MG63 (cell line): ENCODE data around the gene TPRG1L. TPM values are rescaled to one million over a fixed set of nuclear protein-coding genes. Genes with fewer than 3 reads are reported as not detected.

Experiments
- DNase-seq: peaks from one replicate; pipeline ENCODE4 v3.0.0-alpha.2; 2020
- H3K27me3 ChIP-seq: fragments of 250-450 bp; sonication (Bioruptor Pico); 2 replicates; pipeline ENCODE4 v1.5.1; 2020; ENCODE audit warnings: mild to moderate bottlenecking, moderate library complexity
- H3K36me3 ChIP-seq: fragments of 250-450 bp; sonication (Bioruptor Pico); 2 replicates; pipeline ENCODE4 v1.5.1; 2020; ENCODE audit warnings: mild to moderate bottlenecking, moderate library complexity
- H3K4me3 ChIP-seq: fragments of 250-450 bp; sonication (Bioruptor Pico); 2 replicates; pipeline ENCODE4 v1.5.1; 2020; ENCODE audit warnings: mild to moderate bottlenecking, moderate library complexity
- H3K9me3 ChIP-seq: fragments of 250-450 bp; sonication (Bioruptor Pico); 2 replicates; pipeline ENCODE4 v1.5.1; 2020; ENCODE audit warnings: mild to moderate bottlenecking, moderate library complexity
- total RNA-seq: library from RNA; depleted of rRNA; stranded (reverse); fragments of >200 nt; shearing (Covaris generic); gene quantifications from 2 replicates; pipeline ENCODE4 v1.2.3, GENCODE V29; 2014; ENCODE audit warnings: low replicate concordance

Gene TPRG1L
- total RNA-seq, 1 experiment from 2014 or later: 34.5 TPM

DNA sequence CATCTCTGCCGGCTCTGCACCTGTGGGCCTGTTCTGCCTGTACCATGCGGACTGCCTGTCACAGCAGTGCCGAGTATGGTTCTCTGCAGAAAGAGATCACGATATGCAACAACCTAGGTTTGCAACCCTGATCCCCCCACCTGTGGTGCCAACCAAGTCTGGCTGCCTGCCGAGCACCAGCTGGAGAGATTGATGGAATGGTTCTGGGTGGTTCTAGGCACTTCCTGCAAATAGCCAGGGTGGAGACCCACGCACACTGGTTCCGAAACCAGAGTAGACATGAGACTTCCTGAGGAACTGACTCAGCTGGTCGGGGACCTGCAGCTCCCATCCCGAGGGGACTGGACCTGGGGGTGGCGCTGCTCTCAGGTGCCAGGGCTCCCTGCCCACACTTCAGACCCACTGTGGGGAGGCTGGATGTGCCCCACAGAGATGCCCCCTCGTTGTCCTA, 5.4 kb downstream of the TPRG1L start:
- no peaks in the 10 kb centered on the region for H3K9me3 ChIP-seq
- peaks cover 9% of the 10 kb centered on the region for H3K36me3 ChIP-seq
- no peak overlapping the region for H3K4me3 ChIP-seq
- DNase-seq: no peak
- no peaks in the 10 kb centered on the region for H3K27me3 ChIP-seq

DNA sequence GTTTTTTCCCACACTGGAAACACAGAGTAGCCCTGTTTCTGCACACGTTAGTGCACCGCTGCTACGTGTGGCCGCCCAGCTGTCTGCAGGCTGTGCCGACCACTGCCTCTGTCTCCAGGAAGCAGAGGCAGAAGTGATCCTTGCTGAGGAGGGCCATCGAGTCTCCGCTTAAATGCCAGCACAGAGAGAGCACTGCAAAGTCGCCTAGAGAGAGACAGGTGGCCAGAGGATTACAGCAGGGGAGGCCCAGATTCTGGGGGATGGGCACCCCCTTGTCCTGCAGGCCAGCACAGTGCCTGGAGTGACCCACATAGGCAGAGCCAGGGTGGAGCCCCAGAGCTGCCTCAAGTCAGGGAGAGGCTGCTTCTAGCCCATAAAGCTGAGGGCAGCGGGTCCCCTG, 6.1 kb downstream of the TPRG1L start:
- Histone ChIP-seq H3K4me3 (no peak overlapping the region), H3K9me3 (no peaks in the 10 kb centered on the region), H3K36me3 (peaks cover 9% of the 10 kb centered on the region), H3K27me3 (no peaks in the 10 kb centered on the region)
- DNase-seq: no peak

DNA sequence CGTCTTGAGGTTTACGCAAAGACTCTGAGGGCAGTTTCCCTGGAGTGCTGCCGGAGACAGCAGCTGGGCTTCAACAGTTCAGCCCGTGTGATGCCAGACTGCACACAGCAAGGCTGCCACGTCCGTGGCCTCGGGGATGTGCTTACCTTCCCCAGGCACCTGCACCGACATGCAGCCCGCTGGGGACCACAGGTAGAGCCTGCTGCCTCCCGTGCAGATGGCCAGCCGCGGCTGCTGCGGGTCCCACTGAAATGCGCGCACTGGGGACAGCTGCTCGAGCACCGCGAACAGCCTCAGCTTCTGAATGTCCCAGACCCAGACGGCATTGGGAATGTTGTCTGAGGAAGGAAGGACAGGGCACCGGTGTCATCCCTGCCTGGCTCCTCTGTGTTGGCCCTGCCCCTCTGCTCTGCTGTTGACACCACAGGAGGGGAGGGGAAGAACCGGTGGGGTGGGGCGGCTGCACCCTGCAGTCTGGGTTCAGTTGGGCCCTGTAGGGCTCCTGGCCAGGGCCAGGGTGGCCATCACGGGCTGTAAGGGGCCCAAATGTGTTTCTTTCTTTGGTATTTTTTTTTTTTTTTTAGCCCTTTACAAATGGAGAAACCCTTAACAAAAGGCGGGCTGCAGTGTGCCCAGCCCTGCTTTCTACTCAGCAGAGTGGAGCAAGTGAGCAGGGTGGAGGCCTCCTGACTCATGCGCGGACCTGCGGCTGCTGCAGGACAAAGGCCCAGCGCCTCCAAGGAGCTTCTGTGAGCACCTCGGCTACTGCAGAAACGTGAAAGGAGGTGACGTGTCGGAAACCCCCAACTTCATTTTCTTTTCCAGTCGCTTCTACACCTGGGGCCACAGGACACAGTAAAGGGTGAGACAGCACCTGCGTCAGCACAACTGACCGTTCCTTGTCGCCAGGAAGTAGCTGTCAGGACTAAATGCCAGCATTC, 6.8 kb downstream of the TPRG1L start:
- no peaks in the 10 kb centered on the region for H3K9me3 ChIP-seq
- H3K4me3 ChIP-seq: no peak overlapping the region
- H3K36me3 ChIP-seq: peaks cover 9% of the 10 kb centered on the region
- DNase-seq: no peak
- H3K27me3 ChIP-seq: no peaks in the 10 kb centered on the region

DNA sequence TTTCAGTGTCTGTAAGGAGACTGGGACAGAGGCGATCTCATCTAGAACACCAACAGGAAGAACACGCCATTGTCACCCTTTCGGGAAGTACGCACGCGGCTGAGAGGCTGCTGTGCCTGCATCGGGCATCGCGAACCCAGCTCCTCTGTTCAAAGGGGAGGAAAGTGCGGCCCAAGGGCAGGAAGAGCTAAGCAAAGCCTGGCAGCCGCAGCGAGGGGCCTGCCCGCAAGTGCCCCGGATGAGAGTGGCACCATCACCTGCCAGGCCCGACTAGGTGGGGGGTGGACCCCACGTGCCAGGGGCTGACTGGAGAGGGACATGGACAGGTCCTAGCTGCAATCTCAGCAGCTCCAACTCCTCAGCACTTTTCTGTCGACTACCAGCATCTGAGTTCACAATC, 7.5 kb downstream of the TPRG1L start:
- H3K4me3 ChIP-seq: no peak overlapping the region
- no peaks in the 10 kb centered on the region for H3K27me3 ChIP-seq
- DNase-seq: no peak
- H3K9me3 ChIP-seq: no peaks in the 10 kb centered on the region
- peaks cover 5% of the 10 kb centered on the region for H3K36me3 ChIP-seq

DNA sequence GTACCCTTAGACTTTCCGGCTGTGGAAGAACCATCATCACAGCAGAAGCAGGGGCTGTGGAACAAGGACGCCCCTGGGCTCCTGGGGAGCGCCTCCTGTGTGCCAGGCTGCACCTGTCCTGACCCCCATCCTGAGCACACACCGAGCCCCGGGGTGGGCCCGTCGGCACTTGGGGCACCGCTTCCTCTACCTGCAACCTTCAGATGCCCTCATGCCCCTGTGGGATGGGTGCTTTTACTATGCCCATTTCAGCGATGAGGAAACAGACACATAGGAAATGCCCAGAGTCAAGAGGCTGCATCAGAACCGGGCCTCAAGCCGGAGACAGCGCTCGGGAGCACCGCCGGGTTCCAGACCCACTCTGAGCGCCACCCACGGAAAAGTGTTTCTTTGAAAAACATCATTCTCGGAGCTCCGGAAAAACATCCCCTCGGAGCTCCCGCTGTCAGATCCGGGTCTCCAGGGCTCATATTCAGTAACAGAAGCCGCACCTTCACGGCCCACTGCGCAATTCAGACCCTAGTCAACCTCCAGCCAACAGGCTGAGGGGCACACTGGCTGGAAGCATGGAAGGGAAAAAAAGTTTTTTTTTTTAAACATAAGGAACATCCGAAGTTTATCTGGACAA, 8.0 kb downstream of the TPRG1L start:
- DNase-seq: no peak
- Histone ChIP-seq H3K36me3 (peaks cover under 1% of the 10 kb centered on the region), H3K4me3 (no peak overlapping the region)

DNA sequence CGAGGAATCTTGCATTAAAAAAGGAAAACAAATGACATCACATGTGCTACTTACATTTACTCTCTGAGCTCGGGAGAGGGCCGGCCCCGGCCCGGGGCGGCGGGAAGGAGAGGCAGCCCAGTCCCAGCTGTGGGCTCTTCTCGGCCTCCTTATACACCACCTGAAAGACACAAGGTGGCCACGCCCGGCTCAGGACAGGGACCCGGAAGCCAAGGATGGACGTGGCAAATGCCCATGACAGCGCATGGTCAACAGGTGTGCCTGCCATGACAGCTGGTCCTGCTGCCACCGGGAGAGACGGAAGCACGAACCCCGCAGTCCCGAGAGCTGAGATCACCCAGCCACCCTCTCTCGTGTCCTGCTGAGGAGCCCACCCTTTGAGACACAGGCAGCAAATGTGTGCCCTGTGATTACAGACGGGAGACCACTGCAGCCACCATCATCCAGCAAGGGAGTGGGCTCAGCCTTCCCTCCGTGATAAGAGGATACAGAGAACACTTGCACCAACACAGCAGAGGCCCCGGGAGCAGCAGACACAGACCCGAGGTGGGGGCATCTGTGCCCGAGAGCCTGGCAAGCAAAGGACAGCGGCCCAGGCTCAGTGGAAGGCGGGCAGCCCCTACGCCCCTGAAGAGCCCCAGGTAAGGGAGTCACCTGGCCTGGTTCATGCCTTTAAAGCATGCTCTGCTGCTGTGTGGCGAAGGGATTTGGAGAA, 8.7 kb downstream of the TPRG1L start:
- H3K36me3 ChIP-seq: peaks cover 7% of the 10 kb centered on the region
- H3K9me3 ChIP-seq: no peaks in the 10 kb centered on the region
- H3K27me3 ChIP-seq: no peaks in the 10 kb centered on the region
- DNase-seq: no peak
- no peak overlapping the region for H3K4me3 ChIP-seq

More for the DNA sequence above, 8.0 kb downstream of the TPRG1L start:
- Histone ChIP-seq H3K27me3 (no peaks in the 10 kb centered on the region), H3K9me3 (no peaks in the 10 kb centered on the region)

DNA sequence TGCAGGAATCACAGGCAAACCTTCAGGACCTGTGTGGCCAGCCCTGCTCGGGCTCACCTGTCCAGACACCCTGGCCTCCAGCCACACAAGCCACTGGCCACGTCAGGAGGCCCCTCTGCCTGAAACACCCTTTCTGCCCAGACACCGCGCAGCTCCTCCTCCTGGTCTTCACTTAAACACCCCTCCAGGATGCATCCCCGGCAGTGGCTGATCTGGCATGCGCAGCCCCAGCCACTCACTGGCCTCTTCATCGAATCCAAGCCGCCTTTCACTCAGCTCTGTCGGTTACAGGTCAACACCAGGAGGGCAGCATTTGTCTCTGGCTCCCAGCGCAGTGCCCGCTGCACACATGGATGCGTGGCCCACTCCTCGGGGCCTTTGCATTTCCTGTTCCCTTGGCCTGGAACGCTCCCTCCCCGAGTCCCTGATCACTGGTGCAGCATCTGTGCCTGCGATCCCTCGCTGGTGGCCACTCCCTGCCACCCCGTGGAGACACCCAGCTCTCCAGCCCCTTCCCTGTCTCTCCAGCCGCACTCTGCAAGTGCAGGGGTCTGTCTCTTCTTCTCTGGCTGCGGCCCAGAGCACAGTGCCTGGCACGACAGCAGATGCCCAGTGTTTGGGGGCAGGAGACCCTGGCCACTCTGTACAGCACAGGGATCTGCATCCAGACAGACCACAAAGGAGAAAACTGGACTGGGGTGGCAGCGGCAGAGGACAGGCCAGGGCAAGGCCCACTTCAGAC, 9.4 kb downstream of the TPRG1L start:
- no peaks in the 10 kb centered on the region for H3K27me3 ChIP-seq
- H3K4me3 ChIP-seq: no peak overlapping the region
- no peaks in the 10 kb centered on the region for H3K9me3 ChIP-seq
- peaks cover 9% of the 10 kb centered on the region for H3K36me3 ChIP-seq
- DNase-seq: no peak

DNA sequence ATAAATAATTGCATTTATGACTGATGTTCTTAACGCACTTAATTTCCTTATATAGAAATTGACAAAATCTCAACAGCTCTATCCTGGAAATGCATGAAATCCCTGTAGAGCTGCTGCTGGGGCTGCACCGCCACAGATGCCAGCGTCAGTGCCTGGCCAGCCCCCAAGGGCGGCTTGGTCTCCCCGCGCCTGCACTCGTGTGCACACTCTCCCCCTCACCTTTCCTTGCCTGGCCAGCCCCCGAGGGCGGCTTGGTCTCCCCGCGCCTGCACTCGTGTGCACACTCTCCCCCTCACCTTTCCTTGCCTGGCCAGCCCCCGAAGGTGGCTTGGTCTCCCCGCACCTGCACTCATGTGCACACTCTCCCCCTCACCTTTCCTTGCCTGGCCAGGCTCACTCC, 11.3 kb downstream of the TPRG1L start:
- Histone ChIP-seq H3K36me3 (peaks cover 9% of the 10 kb centered on the region), H3K9me3 (no peaks in the 10 kb centered on the region)
- DNase-seq: no peak

DNA sequence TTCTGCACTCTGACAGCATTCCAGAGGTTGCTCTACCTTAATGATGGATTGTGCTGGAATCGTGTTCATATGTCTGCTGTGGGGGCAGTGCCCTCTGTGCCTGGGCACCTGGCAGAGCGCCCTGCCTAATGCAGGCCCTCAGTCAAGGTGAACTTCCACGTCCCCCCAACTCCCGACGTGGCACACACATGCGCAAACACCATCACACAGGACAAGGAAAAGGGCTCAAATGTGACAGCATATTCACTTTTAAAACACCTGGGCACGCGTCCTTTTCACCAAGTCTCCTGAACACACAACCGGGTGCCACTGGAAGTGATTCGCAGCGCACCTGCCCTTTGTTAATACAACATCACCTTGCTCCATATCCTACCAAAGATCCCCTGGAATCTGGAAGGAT, 11.7 kb downstream of the TPRG1L start:
- peaks cover 9% of the 10 kb centered on the region for H3K36me3 ChIP-seq
- H3K4me3 ChIP-seq: no peak overlapping the region
- H3K27me3 ChIP-seq: no peaks in the 10 kb centered on the region
- H3K9me3 ChIP-seq: no peaks in the 10 kb centered on the region
- DNase-seq: no peak

More for the DNA sequence above, 11.3 kb downstream of the TPRG1L start:
- no peaks in the 10 kb centered on the region for H3K27me3 ChIP-seq
- no peak overlapping the region for H3K4me3 ChIP-seq

DNA sequence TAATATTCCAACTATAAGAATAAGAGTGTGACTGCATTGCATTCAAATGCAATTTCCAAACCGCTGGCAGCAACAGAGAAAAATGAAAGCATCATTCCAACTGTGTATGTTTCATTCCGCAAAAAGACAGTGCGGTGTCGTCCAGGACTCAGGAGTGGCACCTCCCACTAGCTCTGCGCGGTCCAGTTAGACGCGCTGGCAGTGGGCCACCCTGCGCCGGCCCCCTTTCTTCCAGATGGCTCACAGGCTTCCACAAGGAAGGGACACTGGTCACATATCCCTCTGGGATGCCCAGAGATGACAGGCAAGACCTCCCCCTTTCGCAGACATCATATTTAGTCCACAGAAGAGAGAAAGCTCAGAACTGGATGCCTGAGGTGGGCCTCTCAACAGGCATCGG, 13.2 kb downstream of the TPRG1L start:
- peaks cover 11% of the 10 kb centered on the region for H3K36me3 ChIP-seq
- H3K27me3 ChIP-seq: no peaks in the 10 kb centered on the region
- H3K9me3 ChIP-seq: no peaks in the 10 kb centered on the region
- no peak overlapping the region for H3K4me3 ChIP-seq
- no peak for DNase-seq

DNA sequence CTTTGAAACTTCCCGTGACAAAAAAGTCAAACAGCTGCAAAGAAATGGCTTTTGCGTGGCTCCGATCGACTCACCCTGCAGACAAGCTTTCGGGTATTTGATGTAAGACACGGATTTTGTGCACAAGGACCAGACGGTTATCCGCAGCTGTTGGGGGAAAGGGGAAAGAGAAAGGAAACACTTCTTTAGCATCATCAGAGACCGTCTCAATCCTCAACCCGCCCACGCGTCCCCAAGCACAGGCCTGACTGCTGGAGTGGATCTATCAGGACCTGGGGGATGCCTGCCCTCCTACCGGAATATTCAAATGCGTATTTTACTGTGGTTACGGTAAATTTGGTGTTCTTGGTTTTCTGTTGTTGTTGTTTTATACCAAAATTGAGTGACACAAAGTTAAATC, 13.9 kb downstream of the TPRG1L start:
- H3K36me3 ChIP-seq: peaks cover 12% of the 10 kb centered on the region
- no peak overlapping the region for H3K4me3 ChIP-seq
- H3K27me3 ChIP-seq: no peaks in the 10 kb centered on the region
- H3K9me3 ChIP-seq: no peaks in the 10 kb centered on the region
- DNase-seq: no peak

DNA sequence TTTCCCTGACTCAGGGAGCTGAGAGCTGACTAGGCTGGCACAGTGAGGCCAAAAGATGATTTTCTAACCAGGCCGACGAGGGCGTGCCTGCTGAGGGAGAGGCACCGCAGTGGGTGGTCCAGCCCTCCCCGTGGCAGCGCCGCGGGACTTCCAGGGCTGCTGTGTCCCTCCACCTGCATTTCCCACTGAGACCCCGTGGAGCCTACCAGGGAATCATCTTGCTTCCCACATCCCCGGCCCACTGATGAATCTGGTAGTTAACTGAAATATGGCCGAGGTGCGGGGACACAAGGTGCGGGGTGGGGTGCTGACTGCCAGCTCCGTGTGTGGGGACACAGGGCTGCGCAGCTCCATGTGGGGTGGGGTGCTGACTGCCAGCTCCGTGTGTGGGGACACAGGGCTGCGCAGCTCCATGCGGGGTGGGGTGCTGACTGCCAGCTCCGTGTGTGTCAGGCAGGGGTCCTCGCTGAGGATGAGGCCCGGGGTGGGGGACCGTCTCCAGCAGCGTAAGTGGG, 14.6 kb downstream of the TPRG1L start:
- no peaks in the 10 kb centered on the region for H3K9me3 ChIP-seq
- H3K36me3 ChIP-seq: peaks cover 12% of the 10 kb centered on the region
- no peaks in the 10 kb centered on the region for H3K27me3 ChIP-seq
- no peak for DNase-seq
- H3K4me3 ChIP-seq: no peak overlapping the region

DNA sequence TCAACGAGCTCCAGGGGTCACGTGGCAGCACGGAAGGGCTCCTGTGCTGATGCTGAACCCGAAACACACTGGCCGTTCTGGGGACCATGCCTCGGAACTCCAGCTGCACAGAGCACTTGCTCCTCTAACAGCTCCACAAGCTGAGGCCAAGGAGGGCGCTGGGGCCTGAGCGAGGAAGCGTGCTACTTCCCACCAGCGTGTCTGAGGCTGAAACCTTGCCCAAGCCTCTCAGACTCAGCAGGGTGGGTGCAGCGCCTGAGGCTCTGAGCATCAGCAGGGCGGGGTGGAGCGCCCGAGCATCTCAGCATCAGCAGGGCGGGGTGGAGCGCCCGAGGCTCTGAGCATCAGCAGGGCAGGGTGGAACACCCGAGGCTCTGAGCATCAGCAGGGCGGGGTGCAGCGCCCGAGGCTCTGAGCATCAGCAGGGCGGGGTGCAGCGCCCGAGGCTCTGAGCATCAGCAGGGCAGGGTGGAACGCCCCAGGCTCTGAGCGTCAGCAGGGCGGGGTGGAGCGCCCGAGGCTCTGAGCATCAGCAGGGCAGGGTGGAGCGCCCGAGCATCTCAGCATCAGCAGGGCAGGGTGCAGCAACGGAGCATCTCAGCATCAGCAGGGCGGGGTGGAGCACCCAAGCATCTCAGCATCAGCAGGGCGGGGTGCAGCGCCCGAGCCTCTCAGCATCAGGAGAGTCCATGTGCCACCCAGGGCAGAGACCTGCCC, 15.5 kb downstream of the TPRG1L start:
- Histone ChIP-seq H3K9me3 (no peaks in the 10 kb centered on the region), H3K4me3 (no peak overlapping the region), H3K36me3 (peaks cover 18% of the 10 kb centered on the region), H3K27me3 (no peaks in the 10 kb centered on the region)
- DNase-seq: no peak

DNA sequence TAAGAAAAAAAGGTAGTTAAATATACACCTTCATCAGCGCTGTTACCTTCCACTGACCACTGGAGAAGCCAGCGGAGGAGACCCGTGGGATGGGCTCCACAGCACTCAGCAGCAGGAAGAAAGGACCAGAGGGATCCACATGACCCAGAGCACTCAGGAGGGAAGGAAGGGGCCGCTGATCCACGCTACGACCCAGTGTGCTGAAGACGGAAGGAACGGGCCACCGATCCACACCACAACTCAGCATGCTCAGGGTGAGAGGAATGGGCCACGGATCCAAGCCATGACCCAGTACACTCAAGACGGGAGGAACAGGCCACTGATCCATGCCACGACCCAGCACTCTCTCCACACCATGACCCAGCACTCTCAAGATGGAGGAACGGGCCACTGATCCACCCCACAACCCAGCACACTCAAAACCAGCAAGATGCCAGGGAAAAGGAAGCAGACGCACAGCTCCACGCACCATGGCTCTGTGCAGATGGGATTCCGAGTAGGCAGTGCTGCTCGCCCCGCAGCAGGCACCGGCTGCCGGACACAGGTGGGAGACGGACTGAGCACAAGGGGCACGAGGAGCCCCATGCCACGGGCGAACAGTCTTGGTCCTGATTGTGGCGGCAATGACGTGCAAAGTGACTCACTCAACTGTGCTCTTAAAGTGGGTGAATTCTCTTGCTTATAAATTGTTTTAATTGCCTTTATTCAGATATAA, 16.4 kb downstream of the TPRG1L start:
- peaks cover 20% of the 10 kb centered on the region for H3K36me3 ChIP-seq
- no peak for DNase-seq
- no peaks in the 10 kb centered on the region for H3K27me3 ChIP-seq
- no peaks in the 10 kb centered on the region for H3K9me3 ChIP-seq
- H3K4me3 ChIP-seq: no peak overlapping the region

DNA sequence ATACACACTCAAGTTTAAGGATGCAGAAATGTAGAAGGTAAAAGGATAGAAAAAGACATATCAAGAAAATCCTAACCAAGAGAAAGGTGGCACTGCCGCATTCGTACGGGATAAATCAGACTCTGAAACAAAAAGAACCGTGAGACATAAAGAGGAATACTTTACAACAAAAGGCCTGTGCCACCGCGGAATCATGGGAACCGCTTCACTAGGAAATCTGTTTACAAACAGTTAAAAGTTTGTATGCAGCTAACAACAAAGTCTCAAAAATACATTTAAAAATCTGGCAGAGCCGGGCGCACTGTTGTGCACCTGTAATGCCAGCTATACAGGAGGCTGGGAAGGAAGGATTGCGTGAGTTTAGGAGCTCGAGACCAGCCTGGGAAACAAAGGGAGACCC, 17.0 kb downstream of the TPRG1L start:
- no peaks in the 10 kb centered on the region for H3K9me3 ChIP-seq
- no peak for DNase-seq
- peaks cover 24% of the 10 kb centered on the region for H3K36me3 ChIP-seq

More for the DNA sequence above, 17.0 kb downstream of the TPRG1L start:
- Histone ChIP-seq H3K4me3 (no peak overlapping the region), H3K27me3 (no peaks in the 10 kb centered on the region)
